Retinal pigment epithelial cell (primary cell): ENCODE results near the gene CCP110.

ENCODE experiments used
- DNase-seq: peaks from one replicate; pipeline ENCODE4 v3.0.0-alpha.2; 2010; ENCODE audit warnings: low read depth
- H3K4me3 ChIP-seq: 2 replicates; pipeline ENCODE4 v1.5.1; 2011; ENCODE audit warnings: mild to moderate bottlenecking, low read length, control low read depth, moderate library complexity
- TF ChIP-seq, protein P1 (sequence below): conservative IDR thresholded peaks from 2 replicates; pipeline ENCODE4 v1.5.1; 2011; ENCODE audit warnings: low read depth, low read length, control low read depth, inconsistent platforms

The CCP110 gene

DNA sequence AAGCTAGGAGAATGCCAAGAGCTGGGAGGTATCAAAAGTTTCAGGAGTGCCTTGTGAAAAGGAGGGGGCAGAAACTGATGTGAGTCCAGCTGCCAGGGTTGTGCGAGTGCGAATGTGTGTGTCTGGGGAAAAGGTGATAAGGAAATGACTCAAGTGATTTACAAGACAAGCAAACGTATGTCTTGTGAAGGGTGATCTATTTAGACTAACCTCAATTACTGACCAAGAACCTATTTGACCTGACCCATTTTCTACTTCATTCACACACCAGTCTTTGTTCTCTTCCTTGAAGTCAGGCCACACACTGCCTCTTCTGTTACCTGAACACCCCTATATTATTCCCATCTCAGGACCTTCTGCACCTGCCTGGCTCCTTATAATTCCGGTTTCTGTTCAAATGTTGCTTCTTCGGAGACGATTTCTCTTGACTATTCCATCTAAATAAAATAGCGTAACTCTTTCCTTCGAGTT lies 2.8 kb upstream of the CCP110 start:
- DNase-seq: no peak
- TF ChIP-seq, protein P1, sequence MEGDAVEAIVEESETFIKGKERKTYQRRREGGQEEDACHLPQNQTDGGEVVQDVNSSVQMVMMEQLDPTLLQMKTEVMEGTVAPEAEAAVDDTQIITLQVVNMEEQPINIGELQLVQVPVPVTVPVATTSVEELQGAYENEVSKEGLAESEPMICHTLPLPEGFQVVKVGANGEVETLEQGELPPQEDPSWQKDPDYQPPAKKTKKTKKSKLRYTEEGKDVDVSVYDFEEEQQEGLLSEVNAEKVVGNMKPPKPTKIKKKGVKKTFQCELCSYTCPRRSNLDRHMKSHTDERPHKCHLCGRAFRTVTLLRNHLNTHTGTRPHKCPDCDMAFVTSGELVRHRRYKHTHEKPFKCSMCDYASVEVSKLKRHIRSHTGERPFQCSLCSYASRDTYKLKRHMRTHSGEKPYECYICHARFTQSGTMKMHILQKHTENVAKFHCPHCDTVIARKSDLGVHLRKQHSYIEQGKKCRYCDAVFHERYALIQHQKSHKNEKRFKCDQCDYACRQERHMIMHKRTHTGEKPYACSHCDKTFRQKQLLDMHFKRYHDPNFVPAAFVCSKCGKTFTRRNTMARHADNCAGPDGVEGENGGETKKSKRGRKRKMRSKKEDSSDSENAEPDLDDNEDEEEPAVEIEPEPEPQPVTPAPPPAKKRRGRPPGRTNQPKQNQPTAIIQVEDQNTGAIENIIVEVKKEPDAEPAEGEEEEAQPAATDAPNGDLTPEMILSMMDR: no peak
- peak overlapping the region; percentile 85 for H3K4me3 ChIP-seq

DNA sequence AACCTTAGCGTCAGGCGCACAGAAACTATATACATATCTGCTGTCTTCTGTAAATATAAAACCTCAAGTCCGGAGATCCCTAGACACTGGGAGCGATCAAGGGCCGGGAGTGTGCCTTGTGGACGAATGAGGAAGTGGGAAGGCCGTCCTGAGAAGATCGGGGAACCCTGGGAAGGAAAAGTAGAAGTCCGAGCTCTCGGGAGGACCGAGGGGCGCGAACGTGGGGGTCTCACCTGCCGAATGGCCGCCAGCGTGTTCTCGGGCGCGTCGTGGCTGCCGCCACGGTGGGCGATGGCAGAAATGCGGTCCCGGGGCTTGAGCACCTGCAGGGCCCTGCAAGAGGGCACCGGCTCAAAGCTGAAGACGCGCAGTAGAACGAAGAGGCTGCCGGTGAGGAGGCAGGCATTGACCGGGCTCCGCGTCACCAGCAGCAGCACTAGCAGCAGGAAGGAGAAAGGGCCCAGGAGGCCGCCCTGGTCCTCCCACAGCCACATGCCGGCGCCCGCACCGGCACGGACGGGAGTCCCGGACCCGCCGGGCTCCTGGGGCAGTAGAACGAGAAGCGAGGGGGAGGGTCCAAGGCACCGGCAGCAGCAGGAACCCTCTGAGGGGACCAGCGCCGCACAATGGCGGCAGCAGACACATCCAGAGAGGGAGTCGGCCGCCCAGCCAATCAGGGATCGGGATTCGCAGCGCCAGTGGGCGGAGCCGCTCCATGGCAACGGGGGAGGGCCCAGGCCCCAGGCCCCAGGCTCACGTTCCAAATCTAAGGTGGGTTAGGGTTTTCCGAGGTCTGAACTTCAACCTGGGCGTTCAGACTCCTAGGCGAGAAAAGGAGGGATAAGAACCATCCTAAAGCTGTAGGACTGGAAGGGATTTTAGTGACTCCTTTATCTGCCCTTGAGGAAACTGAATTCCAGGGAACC lies 2.0 kb upstream of the CCP110 start, which contains the start of gene GDE1:
TSS of gene GDE1 (minus strand) at position 628 of the 926 bp plus-strand sequence. CDS start at position 494, 134 bp downstream.
- peak; percentile 55 for DNase-seq
- peak within 1 kb of the TSS; percentile 85 for H3K4me3 ChIP-seq
- TF ChIP-seq, protein P1: peak; percentile 38

DNA sequence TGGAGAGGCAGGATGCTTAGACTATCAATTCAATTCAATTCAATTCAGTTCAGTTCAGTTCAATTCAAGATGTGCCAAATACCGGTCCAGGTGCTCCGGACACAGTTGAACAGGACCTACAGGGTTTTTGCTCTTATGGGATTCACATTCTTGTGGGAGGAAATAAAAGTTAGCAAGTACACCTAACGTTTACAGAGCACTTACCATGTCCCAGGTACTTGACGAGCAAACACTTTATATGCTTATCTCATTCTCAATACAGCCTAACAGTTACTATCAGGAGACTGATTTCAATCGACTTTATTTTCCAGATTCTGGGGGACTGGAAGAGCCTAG lies 1.4 kb upstream of the CCP110 start:
- H3K4me3 ChIP-seq: peak overlapping the region; percentile 85
- no peak for DNase-seq
- TF ChIP-seq, protein P1: no peak

DNA sequence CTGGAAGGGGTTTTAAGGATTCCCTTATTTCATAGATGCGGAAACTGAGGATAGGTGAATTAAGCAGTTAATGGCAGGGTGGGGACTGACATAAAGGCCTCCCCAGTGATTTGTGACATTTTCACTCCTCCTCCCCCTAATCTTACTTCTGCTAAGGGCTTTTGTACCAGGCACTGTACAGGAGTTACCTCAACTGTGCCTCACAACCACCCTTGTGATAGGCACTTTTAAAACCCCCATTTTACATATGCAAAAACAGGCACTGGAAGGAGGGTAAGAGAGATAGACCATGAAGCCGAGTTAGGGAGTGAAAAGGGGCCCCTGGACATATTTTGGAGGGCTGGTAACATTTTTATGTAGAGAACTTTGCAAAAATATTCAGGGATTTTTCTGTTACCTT lies 982 bp upstream of the CCP110 start:
- no peak for DNase-seq
- TF ChIP-seq, protein P1: no peak
- H3K4me3 ChIP-seq: no peak overlapping the region

DNA sequence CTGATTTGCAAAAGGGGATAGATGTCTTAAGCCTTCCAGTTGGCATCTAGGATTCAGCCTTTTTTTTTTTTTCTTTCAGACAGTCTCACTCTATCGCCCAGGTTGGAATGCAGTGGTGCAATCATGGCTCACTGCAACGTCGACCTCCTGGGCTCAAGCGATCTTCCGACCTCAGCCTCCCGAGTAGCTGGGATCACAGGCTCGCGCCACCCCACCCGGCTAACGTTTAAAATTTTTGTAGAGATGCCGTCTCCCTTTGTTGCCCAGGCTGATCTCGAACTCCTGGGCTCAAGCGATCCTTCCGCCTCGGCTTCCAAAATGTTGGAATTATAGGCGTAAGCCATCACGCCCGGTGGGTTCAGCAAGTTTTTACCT lies 571 bp upstream of the CCP110 start:
- no peak for DNase-seq
- TF ChIP-seq, protein P1: no peak
- no peak overlapping the region for H3K4me3 ChIP-seq

DNA sequence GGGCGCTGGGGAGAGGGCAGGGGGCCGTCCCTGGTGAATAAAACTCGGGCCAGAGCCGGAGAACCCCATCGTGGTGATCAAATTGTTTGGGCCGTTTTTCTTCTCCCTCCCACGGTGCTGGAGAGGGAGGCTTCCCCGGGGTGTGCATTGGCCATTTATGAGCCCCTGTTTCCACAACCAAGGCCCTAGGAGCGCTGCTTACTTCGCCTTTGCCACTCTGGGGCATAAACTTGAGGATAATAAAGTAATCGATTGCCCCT lies 544 bp downstream of the CCP110 start:
- TF ChIP-seq, protein P1: no peak
- DNase-seq: no peak
- H3K4me3 ChIP-seq: peak overlapping the region; percentile 95
